Stimulated activated CD8-positive, alpha-beta memory T cell treated with anti-CD3 and anti-CD28 coated beads, Interleukin-12 subunit alpha, Interleukin-12 subunit beta, amount 100 ng/mL, for 4 hours (primary cell): ENCODE measurements around the gene ABHD17A.

Experiments
- DNase-seq: peaks from one replicate; pipeline ENCODE4 v3.0.0-alpha.2; 2020; ENCODE audit warnings: low read depth

ABHD17A gene

GRCh38 chr19:1885398-1886119, at the start of gene ABHD17A:
TSS of gene ABHD17A (minus strand) at chr19:1885496. CDS start at chr19:1881566, 3,930 bp downstream.
- peak; percentile 91 for DNase-seq

GRCh38 chr19:1933942-1934341, 48.6 kb upstream of the ABHD17A start:
- DNase-seq, result no peak

GRCh38 chr19:1933244-1933643, 47.9 kb upstream of the ABHD17A start:
- no peak for DNase-seq

GRCh38 chr19:1932395-1932794, 47.1 kb upstream of the ABHD17A start:
- no peak for DNase-seq

- no peak for DNase-seq
Measured at GRCh38 chr19:1931445-1931844, 46.1 kb upstream of the ABHD17A start.

- peak; percentile 68 for DNase-seq
Measured at GRCh38 chr19:1929021-1929742, 43.9 kb upstream of the ABHD17A start.

- DNase-seq, result no peak
Measured at GRCh38 chr19:1925544-1925943, 40.2 kb upstream of the ABHD17A start.

GRCh38 chr19:1924320-1924961, 39.1 kb upstream of the ABHD17A start:
- no peak for DNase-seq

GRCh38 chr19:1923319-1923718, 38.0 kb upstream of the ABHD17A start:
- no peak for DNase-seq

- DNase-seq, result no peak
Measured at GRCh38 chr19:1922803-1923202, 37.5 kb upstream of the ABHD17A start.

GRCh38 chr19:1921825-1922224, 36.5 kb upstream of the ABHD17A start:
- DNase-seq, result no peak

GRCh38 chr19:1921326-1921725, 36.0 kb upstream of the ABHD17A start:
- DNase-seq, result no peak

- DNase-seq, result no peak
Measured at GRCh38 chr19:1920644-1921043, 35.3 kb upstream of the ABHD17A start.

- DNase-seq, result no peak
Measured at GRCh38 chr19:1918975-1919374, 33.7 kb upstream of the ABHD17A start.

- DNase-seq, result no peak
Measured at GRCh38 chr19:1917926-1918325, 32.6 kb upstream of the ABHD17A start.

GRCh38 chr19:1917146-1917545, 31.9 kb upstream of the ABHD17A start:
- no peak for DNase-seq

- no peak for DNase-seq
Measured at GRCh38 chr19:1914826-1915341, 29.6 kb upstream of the ABHD17A start.

- DNase-seq, result no peak
Measured at GRCh38 chr19:1913781-1914577, 28.7 kb upstream of the ABHD17A start.

GRCh38 chr19:1912760-1913505, 27.6 kb upstream of the ABHD17A start:
- no peak for DNase-seq

GRCh38 chr19:1911995-1912394, 26.7 kb upstream of the ABHD17A start:
- no peak for DNase-seq

- DNase-seq, result no peak
Measured at GRCh38 chr19:1911098-1911497, 25.8 kb upstream of the ABHD17A start.
